Astrocyte (in vitro differentiated cells and primary cell): ENCODE measurements around the gene GABRA5.

ENCODE experiments used
- EZH2 ChIP-seq: IDR thresholded peaks from 2 replicates; pipeline ENCODE4 v1.6.1; 2012; ENCODE audit warnings: mild to moderate bottlenecking, low read length, inconsistent platforms; ENCODE audit not compliant: insufficient read depth
- TF ChIP-seq, protein P1 (sequence below): IDR thresholded peaks from 2 replicates; pipeline ENCODE4 v1.5.1; 2011; ENCODE audit warnings: low read depth, mild to moderate bottlenecking, inconsistent platforms, low read length, moderate library complexity; ENCODE audit not compliant: insufficient read depth

DNA sequence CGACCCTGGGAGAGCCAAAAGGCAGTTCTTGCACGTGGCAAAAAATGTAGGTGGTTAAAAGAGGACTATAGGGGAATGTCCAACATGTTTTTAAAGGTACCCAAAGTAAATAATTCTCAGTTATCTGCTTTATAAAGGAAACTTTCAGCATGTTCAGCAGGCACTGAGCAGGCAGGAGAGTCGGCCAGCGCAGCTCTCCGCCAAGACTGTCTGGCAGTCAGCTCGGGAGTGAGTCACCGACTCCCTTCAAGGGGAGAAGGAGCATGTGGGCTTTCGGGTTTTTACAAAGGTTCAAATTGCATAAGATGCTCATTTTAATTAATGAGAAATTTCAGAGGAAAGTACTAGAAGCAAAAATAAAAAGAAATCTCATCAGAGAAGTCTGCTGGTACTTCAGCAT is 7.0 kb downstream of the GABRA5 start:
- TF ChIP-seq, protein P1, sequence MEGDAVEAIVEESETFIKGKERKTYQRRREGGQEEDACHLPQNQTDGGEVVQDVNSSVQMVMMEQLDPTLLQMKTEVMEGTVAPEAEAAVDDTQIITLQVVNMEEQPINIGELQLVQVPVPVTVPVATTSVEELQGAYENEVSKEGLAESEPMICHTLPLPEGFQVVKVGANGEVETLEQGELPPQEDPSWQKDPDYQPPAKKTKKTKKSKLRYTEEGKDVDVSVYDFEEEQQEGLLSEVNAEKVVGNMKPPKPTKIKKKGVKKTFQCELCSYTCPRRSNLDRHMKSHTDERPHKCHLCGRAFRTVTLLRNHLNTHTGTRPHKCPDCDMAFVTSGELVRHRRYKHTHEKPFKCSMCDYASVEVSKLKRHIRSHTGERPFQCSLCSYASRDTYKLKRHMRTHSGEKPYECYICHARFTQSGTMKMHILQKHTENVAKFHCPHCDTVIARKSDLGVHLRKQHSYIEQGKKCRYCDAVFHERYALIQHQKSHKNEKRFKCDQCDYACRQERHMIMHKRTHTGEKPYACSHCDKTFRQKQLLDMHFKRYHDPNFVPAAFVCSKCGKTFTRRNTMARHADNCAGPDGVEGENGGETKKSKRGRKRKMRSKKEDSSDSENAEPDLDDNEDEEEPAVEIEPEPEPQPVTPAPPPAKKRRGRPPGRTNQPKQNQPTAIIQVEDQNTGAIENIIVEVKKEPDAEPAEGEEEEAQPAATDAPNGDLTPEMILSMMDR: no peak
- no peak for TF ChIP-seq EZH2
